Thyroid gland (tissue), 4 donors: ENCODE measurements around the gene TRPV3.

Source experiments
- POLR2A ChIP-seq, 2 donors: fragments of 450-650 bp; IDR thresholded peaks; one replicate each; pipeline ENCODE4 v1.6.1; 2017; ENCODE audit warnings: antibody characterized with exemption in 2 of 2, mild to moderate bottlenecking in 2 of 2, moderate library complexity in 1 of 2
- TF ChIP-seq, protein P1 (sequence below), 6 experiments: fragments of 200-600 bp in 3 of 6; fragments of 450-650 bp in 3 of 6; sonication (generic) in 3 of 6; IDR thresholded peaks; one replicate each; pipeline ENCODE4 v1.5.1; 2016 to 2019; ENCODE audit warnings: antibody characterized with exemption in 6 of 6, mild to moderate bottlenecking in 2 of 6, inconsistent platforms in 1 of 6, moderate library complexity in 1 of 6

DNA sequence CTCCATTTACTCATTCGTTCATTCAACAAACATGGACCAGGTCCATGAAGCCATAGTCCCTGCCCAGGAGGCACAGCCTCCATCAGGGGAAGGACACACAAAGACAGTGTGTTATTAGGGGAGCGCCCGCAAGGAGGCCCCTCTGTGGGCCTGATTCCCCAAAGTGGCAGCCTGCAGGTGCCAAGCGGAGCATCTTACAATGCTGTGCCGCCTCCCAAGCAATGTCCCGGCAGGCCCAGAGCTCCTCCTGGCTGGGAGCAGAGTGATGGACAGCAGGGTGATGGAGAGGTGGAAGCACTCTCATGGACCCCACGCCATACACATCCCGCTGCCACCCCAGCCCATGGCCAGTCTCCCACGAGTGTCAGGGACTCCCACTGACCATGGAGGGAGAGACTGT lies 25.8 kb upstream of the TRPV3 start:
- TF ChIP-seq POLR2A (IDR thresholded peaks at IDR 0.05) = no peak
- TF ChIP-seq, protein P1, sequence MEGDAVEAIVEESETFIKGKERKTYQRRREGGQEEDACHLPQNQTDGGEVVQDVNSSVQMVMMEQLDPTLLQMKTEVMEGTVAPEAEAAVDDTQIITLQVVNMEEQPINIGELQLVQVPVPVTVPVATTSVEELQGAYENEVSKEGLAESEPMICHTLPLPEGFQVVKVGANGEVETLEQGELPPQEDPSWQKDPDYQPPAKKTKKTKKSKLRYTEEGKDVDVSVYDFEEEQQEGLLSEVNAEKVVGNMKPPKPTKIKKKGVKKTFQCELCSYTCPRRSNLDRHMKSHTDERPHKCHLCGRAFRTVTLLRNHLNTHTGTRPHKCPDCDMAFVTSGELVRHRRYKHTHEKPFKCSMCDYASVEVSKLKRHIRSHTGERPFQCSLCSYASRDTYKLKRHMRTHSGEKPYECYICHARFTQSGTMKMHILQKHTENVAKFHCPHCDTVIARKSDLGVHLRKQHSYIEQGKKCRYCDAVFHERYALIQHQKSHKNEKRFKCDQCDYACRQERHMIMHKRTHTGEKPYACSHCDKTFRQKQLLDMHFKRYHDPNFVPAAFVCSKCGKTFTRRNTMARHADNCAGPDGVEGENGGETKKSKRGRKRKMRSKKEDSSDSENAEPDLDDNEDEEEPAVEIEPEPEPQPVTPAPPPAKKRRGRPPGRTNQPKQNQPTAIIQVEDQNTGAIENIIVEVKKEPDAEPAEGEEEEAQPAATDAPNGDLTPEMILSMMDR (IDR thresholded peaks at IDR 0.05) = no peak
